Measurements from ENCODE around the gene ANKHD1.
"Not testable (repeated sequence)": the region's sequence is repeated elsewhere in the genome, so short reads cannot be mapped to it uniquely, and the experiment has no call there.

The ANKHD1 gene

DNA sequence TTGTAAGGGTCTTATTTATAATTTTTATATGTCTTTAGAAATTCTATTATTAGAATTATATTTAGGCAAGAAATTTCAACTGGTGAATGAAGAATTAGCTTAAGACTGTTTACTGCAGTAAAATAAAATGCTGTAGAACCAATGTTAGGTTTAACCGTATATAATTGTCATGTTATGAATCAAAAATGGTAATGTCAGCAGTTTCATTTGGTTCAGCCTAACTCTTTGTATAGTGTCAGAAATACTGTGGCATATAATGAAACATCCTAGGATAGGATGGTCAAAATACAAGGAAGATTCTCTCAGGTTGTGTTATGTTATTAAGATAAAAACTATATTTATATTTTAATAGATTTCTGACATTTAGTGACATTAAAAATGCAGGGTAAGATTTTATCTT lies 81.4 kb downstream of the ANKHD1 start:
- no peak for DNase-seq (ENCODE audit: low spot score)
- H2BK120ac ChIP-seq (ENCODE audit: low read depth, low read length), result no peak overlapping the region
- H3K18ac ChIP-seq (ENCODE audit: low read length), result no peak overlapping the region
- no peak overlapping the region for H2BK12ac ChIP-seq (ENCODE audit: low read length)
- no peak overlapping the region for H3K27ac ChIP-seq (replicated peaks; ENCODE audit: low read length)
- no peaks in the 10 kb centered on the region for H3K79me1 ChIP-seq (ENCODE audit: low read depth, low read length)
- H2BK15ac ChIP-seq (ENCODE audit: low read length), result no peak overlapping the region
- H3K4me3 ChIP-seq (ENCODE audit: low read length in 2 of 2), result no peak overlapping the region
- H4K8ac ChIP-seq (ENCODE audit: low read depth, low read length), result no peak overlapping the region
- WGBS, 2 donors (ENCODE audit: extremely low coverage in 2 of 2, insufficient read length in 2 of 2, insufficient replicate concordance in 1 of 2), result no CpG with 5 or more reads among the region's 1 CpG
- no peaks in the 10 kb centered on the region for H3K4me1 ChIP-seq (ENCODE audit: control insufficient read depth in 2 of 2, insufficient read depth in 1 of 2, low read depth in 1 of 2, low read length in 2 of 2)
- H2AFZ ChIP-seq (ENCODE audit: low read length), result no peak overlapping the region
- H3K23ac ChIP-seq (ENCODE audit: low read depth, low read length, poor library complexity), result no peak overlapping the region
- no peak overlapping the region for H3K4me2 ChIP-seq (ENCODE audit: insufficient read depth, low read length, poor library complexity, severe bottlenecking)
- H3K4ac ChIP-seq (ENCODE audit: low read length), result no peak overlapping the region
- H4K91ac ChIP-seq (ENCODE audit: low read depth, low read length, poor library complexity), result no peak overlapping the region
- no peaks in the 10 kb centered on the region for H3K9me3 ChIP-seq (replicated peaks in 1 of 2; ENCODE audit: control insufficient read depth in 2 of 2, insufficient read depth in 1 of 2, low read depth in 1 of 2, low read length in 2 of 2)
- H3K36me3 ChIP-seq (replicated peaks in 1 of 2; ENCODE audit: control insufficient read depth in 2 of 2, insufficient read depth in 2 of 2, low read length in 2 of 2), result peaks cover 7 to 79% of the 10 kb centered on the region in 2 donors
- no peak overlapping the region for H2AK5ac ChIP-seq (ENCODE audit: low read depth, low read length)
- H3K14ac ChIP-seq (ENCODE audit: low read length), result no peak overlapping the region
- no peaks in the 10 kb centered on the region for H3K27me3 ChIP-seq (ENCODE audit: control insufficient read depth in 3 of 3, insufficient read depth in 3 of 3, low read depth in 1 of 3, low read length in 3 of 3)
- no peak overlapping the region for H2BK5ac ChIP-seq (ENCODE audit: low read length)
- H3K9ac ChIP-seq (ENCODE audit: low read depth, low read length, poor library complexity), result no peak overlapping the region

DNA sequence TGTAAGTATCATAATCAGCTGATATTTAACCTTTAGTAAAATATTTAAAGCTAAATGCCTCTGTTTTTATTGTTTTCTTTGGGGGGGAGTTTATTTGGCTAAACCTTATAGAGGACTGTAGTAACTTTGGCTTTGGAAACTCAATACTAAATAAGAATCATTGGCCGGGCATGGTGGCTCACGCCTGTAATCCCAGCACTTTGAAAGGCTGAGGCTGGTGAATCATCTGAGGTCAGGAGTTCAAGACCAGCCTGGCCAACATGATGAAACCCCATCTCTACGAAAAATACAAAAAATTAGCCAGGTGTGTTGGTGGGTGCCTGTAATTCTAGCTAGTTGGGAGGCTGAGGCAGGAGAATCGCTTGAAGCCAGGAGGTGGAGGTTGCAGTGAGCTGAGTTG lies 86.5 kb downstream of the ANKHD1 start:
- no CpG with 5 or more reads among the region's 4 CpGs for WGBS, 2 donors (ENCODE audit: extremely low coverage in 2 of 2, insufficient read length in 2 of 2, insufficient replicate concordance in 1 of 2)
- H3K4ac ChIP-seq (ENCODE audit: low read length); H2BK12ac ChIP-seq (ENCODE audit: low read length); H3K27ac ChIP-seq (replicated peaks; ENCODE audit: low read length); H3K9me3 ChIP-seq (replicated peaks in 1 of 2; ENCODE audit: control insufficient read depth in 2 of 2, insufficient read depth in 1 of 2, low read depth in 1 of 2, low read length in 2 of 2); H4K8ac ChIP-seq (ENCODE audit: low read depth, low read length); H3K4me1 ChIP-seq (ENCODE audit: control insufficient read depth in 2 of 2, insufficient read depth in 1 of 2, low read depth in 1 of 2, low read length in 2 of 2); H3K14ac ChIP-seq (ENCODE audit: low read length); H3K27me3 ChIP-seq (ENCODE audit: control insufficient read depth in 3 of 3, insufficient read depth in 3 of 3, low read depth in 1 of 3, low read length in 3 of 3); H3K4me2 ChIP-seq (ENCODE audit: insufficient read depth, low read length, poor library complexity, severe bottlenecking); H2AFZ ChIP-seq (ENCODE audit: low read length); H3K79me1 ChIP-seq (ENCODE audit: low read depth, low read length); H3K9ac ChIP-seq (ENCODE audit: low read depth, low read length, poor library complexity); H2BK120ac ChIP-seq (ENCODE audit: low read depth, low read length); DNase-seq (ENCODE audit: low spot score); H2BK5ac ChIP-seq (ENCODE audit: low read length); H2BK15ac ChIP-seq (ENCODE audit: low read length); H4K91ac ChIP-seq (ENCODE audit: low read depth, low read length, poor library complexity); H2AK5ac ChIP-seq (ENCODE audit: low read depth, low read length); H3K4me3 ChIP-seq (ENCODE audit: low read length in 2 of 2); H3K18ac ChIP-seq (ENCODE audit: low read length); H3K23ac ChIP-seq (ENCODE audit: low read depth, low read length, poor library complexity): not testable (repeated sequence)
- peaks cover 7 to 98% of the 10 kb centered on the region in 2 donors for H3K36me3 ChIP-seq (replicated peaks in 1 of 2; ENCODE audit: control insufficient read depth in 2 of 2, insufficient read depth in 2 of 2, low read length in 2 of 2)

DNA sequence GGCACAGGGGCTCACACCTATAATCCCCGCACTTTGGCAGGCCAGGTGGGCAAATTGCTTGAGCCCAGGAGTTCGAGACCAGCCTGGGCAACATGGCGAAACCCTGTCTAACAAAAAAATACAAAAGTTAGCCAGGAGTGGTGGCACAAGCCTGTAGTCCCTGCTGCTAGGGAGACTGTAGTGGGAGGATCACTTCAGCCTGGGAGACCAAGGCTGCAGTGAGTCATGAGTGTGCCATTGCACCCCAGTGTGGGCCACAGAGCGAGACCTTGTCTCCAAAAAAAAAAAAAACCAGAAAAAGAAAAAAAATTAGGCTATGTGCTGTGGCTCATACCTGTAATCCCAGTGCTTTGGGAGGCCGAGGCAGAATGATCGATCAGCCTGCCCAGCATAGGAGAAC lies 87.3 kb downstream of the ANKHD1 start:
- no peak overlapping the region for H4K8ac ChIP-seq (ENCODE audit: low read depth, low read length)
- H4K91ac ChIP-seq (ENCODE audit: low read depth, low read length, poor library complexity), result no peak overlapping the region
- H3K4me2 ChIP-seq (ENCODE audit: insufficient read depth, low read length, poor library complexity, severe bottlenecking), result no peak overlapping the region
- no peak overlapping the region for H2BK5ac ChIP-seq (ENCODE audit: low read length)
- H3K4me1 ChIP-seq (ENCODE audit: control insufficient read depth in 2 of 2, insufficient read depth in 1 of 2, low read depth in 1 of 2, low read length in 2 of 2), result no peaks in the 10 kb centered on the region
- no peaks in the 10 kb centered on the region for H3K27me3 ChIP-seq (ENCODE audit: control insufficient read depth in 3 of 3, insufficient read depth in 3 of 3, low read depth in 1 of 3, low read length in 3 of 3)
- DNase-seq (ENCODE audit: low spot score), result no peak
- no peak overlapping the region for H3K9ac ChIP-seq (ENCODE audit: low read depth, low read length, poor library complexity)
- no peak overlapping the region for H2AK5ac ChIP-seq (ENCODE audit: low read depth, low read length)
- no peak overlapping the region for H3K4ac ChIP-seq (ENCODE audit: low read length)
- H3K18ac ChIP-seq (ENCODE audit: low read length), result no peak overlapping the region
- H3K79me1 ChIP-seq (ENCODE audit: low read depth, low read length), result no peaks in the 10 kb centered on the region
- H2BK15ac ChIP-seq (ENCODE audit: low read length), result no peak overlapping the region
- H2BK12ac ChIP-seq (ENCODE audit: low read length), result no peak overlapping the region
- WGBS, 2 donors (ENCODE audit: extremely low coverage in 2 of 2, insufficient read length in 2 of 2, insufficient replicate concordance in 1 of 2), result no CpG with 5 or more reads among the region's 6 CpGs
- H3K23ac ChIP-seq (ENCODE audit: low read depth, low read length, poor library complexity), result no peak overlapping the region
- H3K14ac ChIP-seq (ENCODE audit: low read length), result no peak overlapping the region
- no peaks in the 10 kb centered on the region for H3K9me3 ChIP-seq (replicated peaks in 1 of 2; ENCODE audit: control insufficient read depth in 2 of 2, insufficient read depth in 1 of 2, low read depth in 1 of 2, low read length in 2 of 2)
- no peak overlapping the region for H2BK120ac ChIP-seq (ENCODE audit: low read depth, low read length)
- H3K4me3 ChIP-seq (ENCODE audit: low read length in 2 of 2), result no peak overlapping the region
- H2AFZ ChIP-seq (ENCODE audit: low read length), result no peak overlapping the region
- H3K36me3 ChIP-seq (replicated peaks in 1 of 2; ENCODE audit: control insufficient read depth in 2 of 2, insufficient read depth in 2 of 2, low read length in 2 of 2), result peaks cover 7 to 98% of the 10 kb centered on the region in 2 donors
- H3K27ac ChIP-seq (replicated peaks; ENCODE audit: low read length), result no peak overlapping the region

DNA sequence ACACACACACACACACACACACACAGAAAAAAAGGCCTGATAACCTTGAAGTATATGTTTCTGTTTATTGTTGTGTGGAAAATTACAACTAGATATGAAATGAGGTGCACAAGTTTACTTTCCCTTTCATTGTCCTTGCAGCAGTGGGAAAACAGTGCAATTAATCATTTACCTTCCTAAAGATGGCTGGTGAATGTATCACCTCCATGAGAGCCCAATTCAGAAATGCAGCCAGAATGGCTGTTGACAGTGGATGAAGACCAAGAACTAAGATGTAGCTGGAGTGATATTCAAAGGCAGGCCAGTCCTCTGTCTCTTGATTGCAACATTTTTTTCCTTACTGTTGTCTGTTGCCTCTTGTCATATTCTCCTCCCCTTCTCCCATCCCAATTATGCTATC lies 96.3 kb downstream of the ANKHD1 start:
- no peaks in the 10 kb centered on the region for H3K27me3 ChIP-seq (ENCODE audit: control insufficient read depth in 3 of 3, insufficient read depth in 3 of 3, low read depth in 1 of 3, low read length in 3 of 3)

More for the DNA sequence above, 96.3 kb downstream of the ANKHD1 start:
- Histone ChIP-seq H4K8ac (ENCODE audit: low read depth, low read length) (no peak overlapping the region), H2AK5ac (ENCODE audit: low read depth, low read length) (no peak overlapping the region), H3K79me1 (ENCODE audit: low read depth, low read length) (no peaks in the 10 kb centered on the region), H2BK12ac (ENCODE audit: low read length) (no peak overlapping the region), H3K14ac (ENCODE audit: low read length) (no peak overlapping the region), H3K23ac (ENCODE audit: low read depth, low read length, poor library complexity) (no peak overlapping the region), H2BK120ac (ENCODE audit: low read depth, low read length) (no peak overlapping the region), H3K4me1 (ENCODE audit: control insufficient read depth in 2 of 2, insufficient read depth in 1 of 2, low read depth in 1 of 2, low read length in 2 of 2) (no peaks in the 10 kb centered on the region), H3K27ac (replicated peaks; ENCODE audit: low read length) (no peak overlapping the region), H3K36me3 (replicated peaks in 1 of 2; ENCODE audit: control insufficient read depth in 2 of 2, insufficient read depth in 2 of 2, low read length in 2 of 2) (peaks cover 6 to 95% of the 10 kb centered on the region in 2 donors), H3K4me3 (ENCODE audit: low read length in 2 of 2) (no peak overlapping the region), H2BK5ac (ENCODE audit: low read length) (no peak overlapping the region), H2AFZ (ENCODE audit: low read length) (no peak overlapping the region), H3K18ac (ENCODE audit: low read length) (no peak overlapping the region), H3K9ac (ENCODE audit: low read depth, low read length, poor library complexity) (no peak overlapping the region), H4K91ac (ENCODE audit: low read depth, low read length, poor library complexity) (no peak overlapping the region), H3K4ac (ENCODE audit: low read length) (no peak overlapping the region), H3K4me2 (ENCODE audit: insufficient read depth, low read length, poor library complexity, severe bottlenecking) (no peak overlapping the region), H3K9me3 (replicated peaks in 1 of 2; ENCODE audit: control insufficient read depth in 2 of 2, insufficient read depth in 1 of 2, low read depth in 1 of 2, low read length in 2 of 2) (no peaks in the 10 kb centered on the region), H2BK15ac (ENCODE audit: low read length) (no peak overlapping the region)
- DNase-seq (ENCODE audit: low spot score), result no peak
